Loucy (cell line): Measurements from ENCODE around the gene AIDA.

Experiments
- CTCF ChIP-seq: fragments of 200-600 bp; sonication (generic); conservative IDR thresholded peaks from 2 replicates; pipeline ENCODE4 v1.5.1; 2014; ENCODE audit warnings: mild to moderate bottlenecking, antibody characterized with exemption, low read length
- EZH2phosphoT487 ChIP-seq: fragments of 200-600 bp; IDR thresholded peaks from 2 replicates; pipeline ENCODE4 v1.6.1; 2018; ENCODE audit warnings: antibody characterized with exemption, mild to moderate bottlenecking, moderate library complexity, borderline replicate concordance

- TF ChIP-seq CTCF (no peak), EZH2phosphoT487 (no peak)
These were observed 24.7 kb upstream of the AIDA start, which contains the start of gene FAM177B for GRCh38 chr1:222736972-222737371.
